NCI-H2171 (cell line): ENCODE results near the gene MERTK.
A peak's percentile ranks its signal among the peaks of the same experiment; 100 is the strongest.
"Not testable (repeated sequence)": the region's sequence is repeated elsewhere in the genome, so short reads cannot be mapped to it uniquely, and the experiment has no call there.

Experiments used
- DNase-seq: peaks from one replicate; lab custom pipeline; 2025; lab: John Stamatoyannopoulos, UW

MERTK gene

DNA sequence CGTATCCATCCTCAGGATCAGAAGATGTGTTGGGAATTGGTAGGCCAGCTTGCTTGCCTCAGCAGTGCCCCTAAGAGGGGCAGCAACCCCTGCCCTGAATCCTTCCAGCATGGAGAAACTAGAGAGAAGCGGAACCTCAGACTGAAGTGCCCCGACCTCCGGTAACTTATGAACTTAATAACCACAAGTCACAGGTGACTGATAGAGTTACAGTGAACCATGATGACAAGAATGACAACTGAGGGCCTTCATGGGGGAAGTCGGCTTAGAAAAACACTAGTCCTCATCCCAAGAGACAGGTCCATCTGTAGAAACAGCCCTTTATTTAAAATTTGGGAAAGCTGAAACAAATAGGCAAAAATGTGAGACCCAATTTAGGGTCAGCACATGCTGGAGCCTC lies 114.1 kb downstream of the MERTK start:
- DNase-seq, result no peak

DNA sequence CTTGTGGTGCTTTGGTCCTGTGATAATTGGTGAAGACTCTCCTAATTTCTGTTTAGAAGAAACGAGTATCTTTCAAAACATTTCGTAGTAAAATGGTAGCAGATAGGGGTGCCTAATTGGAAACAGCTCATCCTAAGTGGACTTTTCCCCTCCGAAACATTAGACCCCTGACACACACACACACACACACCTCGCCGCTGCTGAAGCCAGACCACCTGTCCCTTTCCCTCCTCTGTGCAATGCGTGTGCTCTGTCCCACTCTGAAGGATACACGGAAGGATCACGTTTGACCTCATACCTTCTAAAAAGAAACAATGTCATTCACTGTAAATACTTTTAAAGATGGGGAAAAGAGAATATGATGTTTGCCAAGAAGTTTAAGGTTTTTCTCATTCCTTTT lies 120.4 kb downstream of the MERTK start:
- DNase-seq, result no peak

DNA sequence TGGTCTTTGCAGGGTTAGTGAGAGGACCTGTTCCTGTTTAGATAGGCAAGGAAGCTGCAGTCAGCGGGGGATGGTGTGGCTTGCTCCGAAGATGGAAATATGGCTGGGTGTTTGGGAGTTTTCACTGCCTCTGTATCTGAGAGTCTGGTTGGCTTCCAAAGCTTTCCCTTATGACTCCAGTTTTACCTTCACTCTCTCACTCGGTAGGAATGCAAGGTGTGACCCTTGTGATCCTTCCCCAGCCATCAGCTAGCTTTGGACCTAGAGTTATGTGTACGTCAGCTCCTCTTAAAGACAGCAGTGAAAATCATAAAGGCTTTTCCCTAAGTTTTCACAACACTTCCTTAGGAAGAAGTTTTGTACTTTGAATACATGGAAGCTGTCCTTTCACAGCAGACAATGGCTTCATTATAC lies 121.2 kb downstream of the MERTK start:
- DNase-seq, result no peak

DNA sequence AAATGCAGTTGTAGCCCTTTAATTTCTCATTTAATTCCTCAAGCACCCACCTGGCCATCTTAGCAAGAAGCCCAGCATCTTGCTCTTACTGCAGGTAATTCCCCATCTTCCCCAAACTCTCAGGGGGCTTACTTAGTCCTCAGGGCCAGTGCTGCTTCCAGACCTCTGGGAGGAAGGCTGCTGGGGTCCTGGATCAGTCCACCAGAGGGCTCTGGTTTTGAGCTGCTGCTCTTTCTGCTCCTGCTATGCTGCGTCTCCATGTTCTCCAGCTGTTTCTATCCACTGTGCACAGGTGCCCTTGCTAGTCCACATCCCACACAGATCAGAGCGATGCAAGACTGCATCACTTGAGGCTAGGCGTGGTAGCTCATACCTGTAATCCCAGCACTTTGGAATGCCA lies 122.2 kb downstream of the MERTK start:
- no peak for DNase-seq

DNA sequence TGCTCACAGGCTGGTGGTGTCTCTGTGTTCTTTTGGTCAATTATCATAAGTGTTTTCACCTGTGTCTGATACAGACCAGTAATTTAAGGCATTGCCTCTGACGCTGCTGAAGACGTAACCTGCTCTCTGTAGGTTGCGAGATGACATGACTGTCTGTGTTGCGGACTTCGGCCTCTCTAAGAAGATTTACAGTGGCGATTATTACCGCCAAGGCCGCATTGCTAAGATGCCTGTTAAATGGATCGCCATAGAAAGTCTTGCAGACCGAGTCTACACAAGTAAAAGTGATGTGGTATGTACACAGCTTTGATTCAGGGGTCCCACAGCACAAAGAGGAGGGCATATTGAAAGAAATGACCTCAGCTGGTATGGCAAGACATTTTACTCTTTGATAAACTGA lies 122.9 kb downstream of the MERTK start:
- no peak for DNase-seq

DNA sequence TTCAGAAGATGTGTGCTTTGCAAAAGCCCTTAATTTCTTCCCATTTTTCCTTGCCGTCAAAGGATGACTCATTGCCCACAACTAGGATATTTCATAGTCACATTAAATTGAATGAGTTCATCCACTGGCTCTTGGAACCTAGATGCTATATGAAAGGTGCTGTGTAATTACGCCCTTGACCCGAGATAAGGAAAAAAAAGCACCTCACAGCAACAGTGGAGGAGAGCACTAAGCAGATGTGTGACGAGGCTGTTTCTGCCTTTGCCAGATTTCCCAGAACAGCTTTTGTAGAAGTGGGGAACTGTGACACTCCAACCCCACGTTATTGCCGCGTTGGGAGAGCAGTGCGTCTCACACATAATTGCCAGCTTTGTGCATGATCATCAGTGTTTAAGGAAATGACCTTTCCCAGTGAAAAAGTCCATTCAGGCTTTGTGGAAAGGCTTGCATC lies 123.4 kb downstream of the MERTK start:
- no peak for DNase-seq

DNA sequence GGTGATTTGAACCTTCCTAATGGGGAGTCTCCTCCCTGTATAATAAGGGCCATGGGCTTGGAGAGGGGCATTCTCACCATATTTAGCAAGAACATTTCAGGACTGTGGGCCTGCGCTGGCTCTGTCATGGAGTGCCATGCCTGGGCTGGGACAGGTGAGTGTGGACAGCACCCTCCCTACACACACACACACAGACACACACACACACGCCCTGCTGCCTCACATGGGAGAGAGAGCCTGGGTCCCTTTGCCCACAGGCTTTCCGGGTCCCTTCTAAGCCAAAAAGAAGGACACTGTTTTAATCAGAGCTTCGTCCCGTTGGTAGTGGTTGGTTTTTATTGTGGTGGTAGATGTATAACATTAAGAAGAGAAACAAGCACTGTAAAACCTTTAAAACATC lies 125.3 kb downstream of the MERTK start:
- no peak for DNase-seq

DNA sequence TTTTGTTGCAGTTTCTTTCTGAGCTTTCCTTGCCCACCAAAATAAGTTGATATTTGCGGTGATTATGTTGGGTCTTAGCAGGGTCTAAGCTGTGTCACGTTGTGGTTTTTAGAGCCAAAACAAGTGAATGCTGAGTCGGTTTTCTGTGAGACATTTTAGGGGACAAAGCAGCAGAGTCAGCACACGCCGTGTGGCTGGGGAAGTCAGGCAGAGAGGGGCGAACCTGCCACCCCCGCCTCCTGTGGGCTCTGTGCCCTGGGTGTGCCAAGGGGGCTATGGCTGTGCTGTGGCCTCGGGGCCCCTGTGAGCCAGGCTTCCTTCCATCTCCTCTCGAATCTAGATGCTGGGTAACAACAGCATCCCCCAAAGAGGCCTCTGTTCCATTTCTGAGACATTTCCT lies 125.8 kb downstream of the MERTK start:
- DNase-seq, result no peak

DNA sequence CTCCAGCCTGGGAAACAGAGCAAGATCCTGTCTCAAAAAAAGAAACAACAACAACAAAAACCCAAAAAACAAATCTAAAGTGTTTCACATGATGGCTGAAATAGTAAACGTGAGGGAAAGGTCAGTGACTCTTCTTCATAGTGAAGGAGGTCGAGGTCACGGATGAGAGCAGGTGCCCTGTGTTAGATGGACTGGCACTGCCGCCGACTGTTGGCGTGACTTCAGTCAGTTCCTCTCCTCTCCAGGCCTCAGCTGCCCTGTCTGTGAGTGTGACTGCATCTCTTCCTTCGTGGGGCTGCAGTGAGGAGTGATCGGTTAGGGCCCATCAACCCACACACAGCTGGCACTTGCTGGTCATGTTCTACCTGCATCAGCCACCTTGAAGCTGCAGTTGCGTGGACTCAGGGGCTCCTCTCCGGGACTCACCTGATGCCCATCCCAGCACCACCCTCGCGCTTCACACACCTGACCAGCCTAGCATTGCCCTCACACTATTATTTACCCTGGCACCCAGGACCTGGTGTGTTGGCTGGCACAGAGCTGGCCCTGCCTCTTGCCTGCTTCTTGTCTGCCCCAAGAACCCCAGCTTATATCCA lies 126.6 kb downstream of the MERTK start:
- no peak for DNase-seq

DNA sequence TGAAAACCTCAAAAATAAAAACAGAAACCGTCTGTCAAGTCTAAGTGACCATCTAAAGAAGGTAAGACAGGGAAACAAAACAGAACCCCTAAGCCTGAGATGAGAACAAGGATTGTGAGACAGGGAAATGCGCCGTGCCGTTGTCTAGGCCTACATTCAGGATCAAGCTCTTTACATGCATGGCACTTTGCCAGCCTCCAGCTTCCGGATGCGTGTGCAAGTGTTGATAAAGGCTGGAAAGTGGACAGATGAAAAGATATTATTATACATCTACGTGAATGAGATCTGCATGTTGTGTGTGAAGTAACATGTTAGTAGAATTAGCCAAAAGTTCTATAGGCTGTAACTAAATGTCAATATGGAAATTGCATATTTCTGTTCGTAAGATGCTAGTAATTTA lies 128.1 kb downstream of the MERTK start:
- no peak for DNase-seq

DNA sequence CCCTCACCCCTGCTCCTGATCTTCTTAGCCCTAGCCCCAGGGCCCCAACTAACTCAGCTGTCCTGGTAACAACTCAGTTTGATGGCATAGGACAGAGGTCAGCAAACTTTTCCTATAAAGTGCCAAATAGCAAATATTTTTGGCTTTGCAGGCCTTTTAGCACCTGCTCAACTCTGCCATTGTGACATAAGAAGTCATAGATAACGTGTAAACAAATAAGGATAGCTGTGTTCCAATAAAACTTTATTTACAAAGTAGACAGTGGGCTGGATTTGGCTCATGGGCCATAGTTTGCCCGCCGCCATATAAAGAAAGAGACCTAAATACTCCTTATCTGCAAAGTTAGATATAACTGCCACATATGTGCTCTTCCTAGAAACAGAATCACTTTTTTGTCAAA lies 129.4 kb downstream of the MERTK start:
- no peak for DNase-seq

DNA sequence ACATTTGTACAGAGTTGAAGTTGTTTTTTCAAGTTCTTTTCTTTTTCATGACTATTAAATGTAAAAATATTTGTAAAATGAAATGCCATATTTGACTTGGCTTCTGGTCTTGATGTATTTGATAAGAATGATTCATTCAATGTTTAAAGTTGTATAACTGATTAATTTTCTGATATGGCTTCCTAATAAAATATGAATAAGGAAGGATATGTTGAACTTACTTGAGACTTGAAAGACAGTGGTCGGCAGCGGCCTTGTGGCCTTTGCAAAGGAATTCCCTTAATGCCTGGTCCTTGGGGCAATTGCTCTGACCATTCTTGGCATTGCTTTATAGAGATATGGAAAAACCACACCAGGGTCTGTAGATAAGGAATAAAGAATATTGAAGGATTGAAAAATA lies 130.8 kb downstream of the MERTK start:
- DNase-seq, result no peak

DNA sequence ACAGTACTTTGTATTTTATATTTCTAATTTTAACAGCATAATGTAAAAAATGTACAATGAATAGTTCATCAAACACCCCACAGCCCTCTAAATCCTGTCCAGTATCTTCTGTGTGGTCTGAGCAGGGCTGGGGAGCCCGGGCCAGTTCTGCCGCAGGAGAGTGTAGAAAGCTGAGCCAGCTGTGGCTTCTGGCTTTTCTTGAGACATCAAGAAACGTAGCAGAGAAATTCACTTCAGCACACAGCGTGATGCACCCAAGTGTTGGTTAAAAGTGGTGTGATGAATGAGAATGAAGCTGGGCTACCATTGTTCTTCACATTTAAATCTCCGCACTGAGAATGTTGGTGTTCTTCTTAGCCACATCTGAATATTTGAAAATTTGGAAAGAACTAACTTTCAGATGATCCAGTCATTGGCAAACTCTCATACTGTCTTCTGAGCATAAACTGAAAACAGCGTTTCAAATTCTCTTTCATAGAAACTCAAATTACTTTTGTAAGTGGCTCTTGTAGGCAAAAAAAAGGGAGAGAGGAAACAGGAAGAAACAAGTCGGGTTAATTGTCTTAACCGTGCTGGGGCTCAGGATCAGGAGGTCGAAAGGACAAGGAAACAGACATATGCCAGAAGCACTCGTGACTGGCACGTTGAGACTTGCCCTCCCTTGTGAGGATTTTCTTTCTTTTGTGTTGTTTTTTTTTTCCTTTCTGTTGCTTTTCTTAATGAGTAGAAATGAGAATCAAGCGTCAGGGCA lies 133.2 kb downstream of the MERTK start:
- peak; percentile 90 for DNase-seq

DNA sequence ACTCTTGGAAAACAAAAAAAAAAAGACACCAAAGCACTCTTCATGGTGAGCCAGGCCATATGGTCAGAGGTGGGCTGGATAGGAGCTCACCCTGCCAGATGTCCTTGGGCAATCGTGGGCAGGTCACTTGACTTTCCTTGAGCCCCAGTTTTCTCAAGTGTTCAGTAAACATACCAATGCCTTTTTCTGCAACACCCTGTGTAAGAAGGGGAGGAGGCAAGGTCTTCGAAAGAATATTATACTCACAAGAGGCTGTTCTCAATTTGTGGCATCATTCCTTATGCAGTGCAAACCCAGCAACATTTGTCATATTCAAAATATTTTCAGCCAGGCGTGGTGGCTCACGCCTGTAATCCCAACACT lies 133.8 kb downstream of the MERTK start:
- DNase-seq, result no peak

DNA sequence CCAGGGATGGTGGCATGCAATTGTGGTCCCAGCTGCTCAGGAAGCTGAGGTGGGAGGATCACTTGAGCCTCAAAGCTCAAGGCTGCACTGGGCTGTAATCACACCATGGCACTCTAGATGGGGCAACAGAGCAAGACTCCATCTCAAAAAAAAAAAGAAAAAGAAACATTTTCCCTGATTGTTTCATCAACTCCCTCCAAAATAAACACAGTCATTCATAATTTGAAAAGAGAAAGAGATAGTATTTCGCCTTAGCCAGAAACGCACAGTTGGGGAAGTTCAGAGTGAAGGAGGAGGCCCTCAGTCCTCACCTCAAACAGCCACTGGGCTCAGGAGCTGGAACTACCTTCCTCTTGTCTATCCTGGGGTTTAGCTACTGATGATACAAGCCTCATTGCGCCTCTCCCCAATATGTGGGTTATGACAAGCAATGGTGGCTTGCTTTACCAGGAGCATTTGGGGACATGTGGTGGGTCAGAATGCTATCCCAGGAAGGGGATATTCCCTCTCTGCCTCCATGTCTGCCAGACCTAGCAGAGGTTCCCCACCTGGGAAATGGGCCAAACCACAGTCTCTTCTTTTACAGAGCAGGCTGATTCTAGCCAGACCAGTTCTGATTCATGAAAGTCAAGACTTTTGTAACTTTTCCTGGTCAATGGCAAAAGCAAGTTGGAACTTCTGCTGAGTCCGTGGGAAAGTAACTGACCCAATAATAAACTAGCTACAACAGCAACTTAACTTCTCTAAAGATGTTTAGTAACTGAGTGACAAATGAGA lies 134.5 kb downstream of the MERTK start:
- peak; percentile 32 for DNase-seq

DNA sequence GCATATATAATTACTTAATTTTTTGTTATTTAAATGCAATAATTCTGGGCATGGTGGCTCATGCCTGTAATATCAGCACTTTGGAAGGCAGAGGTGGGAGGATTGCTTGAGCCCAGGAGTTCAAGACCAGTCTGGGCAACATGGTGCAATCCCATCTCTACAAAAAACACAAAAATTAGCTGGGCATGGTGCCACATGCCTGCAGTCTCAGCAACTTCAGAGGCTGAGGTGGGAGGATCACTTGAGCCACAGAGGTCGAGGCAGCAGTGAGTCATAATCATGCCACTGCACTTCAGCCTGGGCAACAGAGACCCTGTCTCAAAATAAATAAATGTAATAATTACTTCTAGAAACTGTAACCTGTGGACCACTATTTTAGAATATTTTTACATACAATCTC lies 135.2 kb downstream of the MERTK start:
- DNase-seq, result no peak

DNA sequence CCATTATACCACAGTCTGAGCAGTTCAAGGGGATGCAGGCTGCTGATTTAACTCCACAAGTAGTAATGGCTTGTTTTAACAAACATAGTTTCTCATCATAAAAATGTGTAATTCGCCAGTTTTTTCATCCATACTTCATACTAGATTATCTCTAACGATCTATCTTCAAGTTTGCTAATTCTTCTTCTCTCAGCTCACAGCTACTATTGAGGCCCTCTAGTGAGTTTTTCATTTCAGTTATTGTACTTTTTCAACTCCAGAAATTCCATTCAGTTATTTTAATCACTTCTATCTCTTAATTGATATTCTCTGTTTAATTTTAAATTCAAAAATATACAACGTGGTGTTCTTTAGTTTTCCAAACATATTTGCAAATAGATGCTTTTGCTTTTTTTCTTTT lies 136.5 kb downstream of the MERTK start:
- no peak for DNase-seq

DNA sequence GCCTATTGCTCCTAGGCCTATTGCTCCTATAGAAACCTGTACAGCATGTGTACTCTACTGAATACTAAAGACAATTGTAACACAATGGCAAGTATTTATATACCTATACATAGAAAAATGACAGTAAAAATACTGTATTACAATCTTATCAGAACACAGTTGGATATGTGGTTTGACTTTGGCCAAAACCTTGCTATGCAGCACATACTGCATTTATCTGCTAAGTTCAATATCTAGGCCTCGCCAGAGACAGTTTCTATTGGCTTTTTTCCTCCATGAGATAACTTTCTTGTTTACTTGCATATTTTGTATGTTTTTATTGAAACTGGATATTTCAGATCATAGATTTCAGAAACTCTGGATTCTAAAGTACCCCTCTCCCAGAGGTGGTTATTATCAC lies 137.4 kb downstream of the MERTK start:
- DNase-seq, result no peak

DNA sequence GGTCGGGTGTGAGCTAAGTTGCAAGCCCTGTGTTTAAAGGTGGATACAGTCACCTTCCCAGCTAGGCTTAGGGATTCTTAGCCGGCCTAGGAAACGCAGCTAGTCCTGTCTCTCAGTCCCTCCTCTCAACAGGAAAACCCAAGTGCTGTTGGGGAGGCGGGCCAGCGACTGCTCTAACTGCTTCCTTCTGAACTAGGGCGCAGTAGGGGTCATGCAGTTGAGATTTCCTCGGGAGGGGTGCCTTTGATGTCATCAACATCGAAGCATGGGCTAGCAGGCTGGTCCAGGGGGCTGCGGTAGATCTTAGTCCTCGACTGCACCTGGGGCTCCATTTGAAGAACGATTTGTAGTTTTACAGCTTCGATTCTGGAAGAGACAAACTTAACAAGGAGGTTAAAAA lies 141.1 kb downstream of the MERTK start:
- DNase-seq, result not testable (repeated sequence)

DNA sequence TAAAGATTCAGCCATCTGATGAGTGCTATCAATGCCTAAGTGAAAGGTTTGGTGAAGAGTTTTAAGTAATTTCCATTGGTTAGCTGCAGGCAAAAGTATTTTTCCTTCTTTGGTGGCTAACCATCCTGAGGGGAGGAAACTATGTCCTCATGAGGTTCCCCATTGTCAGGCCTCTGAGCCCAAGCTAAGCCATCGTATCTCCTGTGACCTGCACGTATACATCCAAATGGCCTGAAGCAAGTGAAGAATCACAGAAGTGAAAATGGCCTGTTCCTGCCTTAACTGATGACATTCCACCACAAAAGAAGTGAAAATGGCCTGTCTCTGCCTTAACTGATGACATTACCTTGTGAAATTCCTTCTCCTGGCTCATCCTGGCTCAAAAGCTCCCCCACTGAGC lies 141.7 kb downstream of the MERTK start:
- not testable (repeated sequence) for DNase-seq

DNA sequence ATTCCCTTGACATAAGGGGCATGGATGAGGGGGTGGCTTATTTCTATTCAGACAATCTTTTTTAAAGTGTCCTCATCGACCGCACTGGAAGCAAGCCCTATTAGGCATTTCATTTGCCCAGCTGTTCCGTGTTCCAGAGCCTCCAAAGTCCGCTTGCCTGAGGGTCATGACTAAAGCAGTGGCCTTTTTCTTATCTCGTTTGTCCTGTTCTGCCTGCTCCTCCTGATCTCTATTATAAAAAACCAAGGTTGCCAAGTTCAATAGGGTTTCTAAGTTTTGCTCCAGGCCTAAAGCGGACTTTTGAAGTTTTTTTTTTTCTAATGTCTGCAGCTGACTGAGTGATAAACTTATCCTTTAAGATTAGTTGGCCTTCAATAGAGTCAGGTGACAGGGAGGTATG lies 143.1 kb downstream of the MERTK start:
- DNase-seq, result not testable (repeated sequence)

DNA sequence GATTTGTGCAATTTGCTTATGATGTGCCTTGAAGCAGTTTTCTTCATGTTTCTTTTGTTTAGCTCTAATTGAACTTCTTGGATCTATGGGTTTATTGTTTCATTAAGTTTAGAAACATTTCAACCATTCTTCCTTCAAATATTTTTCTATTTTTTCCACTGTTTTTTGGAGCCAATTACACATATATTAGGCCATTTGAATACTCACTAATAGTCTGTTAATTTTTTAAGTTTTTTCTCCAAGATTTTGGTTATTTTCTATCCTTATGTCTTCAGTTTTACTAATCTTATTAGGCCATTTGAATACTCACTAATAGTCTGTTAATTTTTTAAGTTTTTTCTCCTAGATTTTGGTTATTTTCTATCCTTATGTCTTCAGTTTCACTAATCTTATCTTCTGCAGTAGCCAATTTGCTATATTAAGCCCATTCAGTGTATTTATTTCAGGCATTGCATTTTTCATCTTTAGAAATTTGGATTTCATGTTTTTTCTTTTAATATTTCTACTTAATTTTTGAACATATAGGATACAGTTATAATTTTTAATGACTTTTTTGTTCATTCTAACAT lies 147.1 kb downstream of the MERTK start:
- DNase-seq, result no peak

DNA sequence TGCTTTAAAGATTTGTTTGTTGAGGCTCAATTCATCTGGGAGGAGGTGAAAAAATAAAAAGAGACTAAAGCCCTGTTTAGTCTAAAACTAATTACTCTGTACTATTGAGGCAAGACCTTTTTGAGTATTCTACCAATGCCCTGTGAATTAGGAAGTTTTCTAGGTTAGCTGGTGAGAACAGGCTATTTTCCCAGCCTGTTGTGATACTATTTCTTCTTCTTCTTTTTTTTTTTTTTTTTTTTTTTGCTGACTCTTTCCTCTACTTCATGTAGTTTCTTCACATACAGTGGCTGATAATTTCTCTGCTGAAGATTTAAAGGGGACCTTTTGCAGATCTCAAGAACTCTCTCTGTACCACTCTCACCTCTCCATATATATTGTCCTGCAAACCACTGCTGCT lies 147.8 kb downstream of the MERTK start:
- no peak for DNase-seq
